Neuronal stem cell (in vitro differentiated cells): ENCODE measurements around the gene RNF4.

Experiments used
- DNase-seq: peaks from one replicate; pipeline ENCODE4 v3.0.0-alpha.2; 2013; ENCODE audit warnings: low spot score
- H2AFZ ChIP-seq: one replicate; pipeline ENCODE4 v1.6.1; 2013; ENCODE audit warnings: mild to moderate bottlenecking, low read length, inconsistent platforms
- H2AK5ac ChIP-seq: 2 replicates; pipeline ENCODE4 v1.6.1; 2013; ENCODE audit warnings: low read depth, mild to moderate bottlenecking, inconsistent platforms, low read length, moderate library complexity, mixed read lengths
- H2BK120ac ChIP-seq: 2 replicates; pipeline ENCODE4 v1.6.1; 2013; ENCODE audit warnings: low read depth, mild to moderate bottlenecking, inconsistent platforms, low read length, moderate library complexity, mixed read lengths
- H2BK12ac ChIP-seq: one replicate; pipeline ENCODE4 v1.6.1; 2013; ENCODE audit warnings: low read length, inconsistent platforms
- H2BK15ac ChIP-seq: 2 replicates; pipeline ENCODE4 v1.6.1; 2013; ENCODE audit warnings: mild to moderate bottlenecking, low read length, inconsistent platforms, mixed read lengths
- H2BK5ac ChIP-seq: one replicate; pipeline ENCODE4 v1.6.1; 2013; ENCODE audit warnings: inconsistent platforms, mild to moderate bottlenecking, low read length, moderate library complexity
- H3K14ac ChIP-seq: one replicate; pipeline ENCODE4 v1.6.1; 2013; ENCODE audit warnings: low read length, inconsistent platforms
- H3K18ac ChIP-seq: 2 replicates; pipeline ENCODE4 v1.6.1; 2013; ENCODE audit warnings: low read length, inconsistent platforms
- H3K23ac ChIP-seq: 2 replicates; pipeline ENCODE4 v1.6.1; 2013; ENCODE audit warnings: low read depth, mild to moderate bottlenecking, mixed read lengths, low read length, inconsistent platforms; ENCODE audit not compliant: poor library complexity
- H3K27ac ChIP-seq: replicated peaks from 3 replicates; pipeline ENCODE4 v1.5.1; 2013; ENCODE audit warnings: low read length, inconsistent platforms
- H3K27me3 ChIP-seq, 3 experiments: 2 replicates each; pipeline ENCODE4 v1.6.1; 2013; ENCODE audit warnings: low read length in 3 of 3, mild to moderate bottlenecking in 2 of 3, inconsistent platforms in 1 of 3, low read depth in 1 of 3, mixed read lengths in 1 of 3, moderate library complexity in 1 of 3; ENCODE audit not compliant: control insufficient read depth in 3 of 3, insufficient read depth in 3 of 3
- H3K36me3 ChIP-seq, 2 donors: replicated peaks in 1 of 2; 2 replicates each; pipeline ENCODE4 v1.6.1; 2013; ENCODE audit warnings: low read length in 2 of 2; ENCODE audit not compliant: control insufficient read depth in 2 of 2, insufficient read depth in 2 of 2
- H3K4ac ChIP-seq: 2 replicates; pipeline ENCODE4 v1.6.1; 2013; ENCODE audit warnings: inconsistent platforms, mild to moderate bottlenecking, low read length, moderate library complexity
- H3K4me1 ChIP-seq, 2 donors: 1 replicate in 1 of 2; 2 replicates in 1 of 2; pipeline ENCODE4 v1.6.1; 2013; ENCODE audit warnings: low read length in 2 of 2, low read depth in 1 of 2; ENCODE audit not compliant: control insufficient read depth in 2 of 2, insufficient read depth in 1 of 2
- H3K4me2 ChIP-seq: one replicate; pipeline ENCODE4 v1.6.1; 2013; ENCODE audit warnings: mild to moderate bottlenecking, low read length, inconsistent platforms; ENCODE audit not compliant: insufficient read depth, poor library complexity, severe bottlenecking
- H3K4me3 ChIP-seq, 2 donors: 2 replicates each; pipeline ENCODE4 v1.5.1; 2013; ENCODE audit warnings: low read length in 2 of 2, mild to moderate bottlenecking in 2 of 2, inconsistent platforms in 1 of 2, moderate library complexity in 1 of 2
- H3K79me1 ChIP-seq: one replicate; pipeline ENCODE4 v1.6.1; 2013; ENCODE audit warnings: low read depth, mild to moderate bottlenecking, inconsistent platforms, low read length, moderate library complexity
- H3K9ac ChIP-seq: one replicate; pipeline ENCODE4 v1.6.1; 2013; ENCODE audit warnings: mild to moderate bottlenecking, low read depth, low read length, inconsistent platforms; ENCODE audit not compliant: poor library complexity
- H3K9me3 ChIP-seq, 2 donors: replicated peaks in 1 of 2; 2 replicates each; pipeline versions ENCODE3 to v1.6.1; 2013; ENCODE audit warnings: low read length in 2 of 2, mild to moderate bottlenecking in 2 of 2, inconsistent platforms in 1 of 2, low read depth in 1 of 2, mixed read lengths in 1 of 2, moderate library complexity in 1 of 2; ENCODE audit not compliant: control insufficient read depth in 2 of 2, insufficient read depth in 1 of 2
- H4K8ac ChIP-seq: one replicate; pipeline ENCODE4 v1.6.1; 2013; ENCODE audit warnings: low read depth, mild to moderate bottlenecking, inconsistent platforms, low read length, moderate library complexity
- H4K91ac ChIP-seq: one replicate; pipeline ENCODE4 v1.6.1; 2013; ENCODE audit warnings: low read length, low read depth, mild to moderate bottlenecking, inconsistent platforms; ENCODE audit not compliant: poor library complexity
- WGBS, 2 donors: extraction: QIAGEN DNeasy Blood & Tissue Kit; methylation state at CpG; one replicate each; pipeline ENCODE4 v1.1.7; 2013; ENCODE audit warnings: missing lambda C conversion rate in 2 of 2, mixed read lengths in 1 of 2; ENCODE audit not compliant: insufficient read length in 2 of 2, insufficient replicate concordance in 1 of 2; ENCODE audit errors: extremely low coverage in 2 of 2; 5-methylcytosine and 5-hydroxymethylcytosine counted together

RNF4 gene

DNA sequence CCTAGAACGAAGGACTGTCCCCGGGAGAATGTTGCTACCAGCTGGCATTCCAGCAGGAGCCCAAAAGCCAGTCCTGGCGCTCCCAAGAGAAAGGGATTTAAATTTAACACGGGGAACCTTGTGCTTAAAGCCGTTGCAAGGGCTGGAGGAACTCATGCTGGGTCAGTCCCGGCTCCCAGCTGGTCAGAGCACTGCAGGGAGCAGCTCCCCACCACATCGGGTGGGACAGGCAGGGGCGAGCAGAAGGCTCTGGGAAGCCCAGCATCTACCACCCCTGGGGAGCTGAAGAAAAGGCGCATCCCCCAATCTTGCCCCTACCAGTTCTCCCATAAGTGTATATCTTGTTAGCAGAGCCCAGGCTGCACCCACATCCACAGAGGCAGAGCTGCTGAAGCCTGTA is 34.5 kb upstream of the RNF4 start:
- no peak overlapping the region for H3K4me3 ChIP-seq
- H3K27ac ChIP-seq = no peak overlapping the region
- H3K14ac ChIP-seq = no peak overlapping the region
- no CpG with 5 or more reads among the region's 9 CpGs for WGBS, 2 donors
- H3K9ac ChIP-seq = no peak overlapping the region
- H3K36me3 ChIP-seq = no peaks in the 10 kb centered on the region
- H3K23ac ChIP-seq = no peak overlapping the region
- H3K79me1 ChIP-seq = no peaks in the 10 kb centered on the region
- no peak overlapping the region for H2BK15ac ChIP-seq
- no peak overlapping the region for H2BK12ac ChIP-seq
- no peak overlapping the region for H2AFZ ChIP-seq
- peak overlapping the region; percentile 86 for H2AK5ac ChIP-seq
- H3K18ac ChIP-seq = peak overlapping the region; percentile 71
- no peak overlapping the region for H3K4me2 ChIP-seq
- H4K91ac ChIP-seq = no peak overlapping the region
- DNase-seq = no peak
- no peak overlapping the region for H2BK120ac ChIP-seq
- H3K9me3 ChIP-seq = peaks cover 0 to 3% of the 10 kb centered on the region in 2 donors
- H4K8ac ChIP-seq = no peak overlapping the region
- no peak overlapping the region for H3K4ac ChIP-seq
- H3K4me1 ChIP-seq = peaks cover 0 to 5% of the 10 kb centered on the region in 2 donors
- peaks cover 0 to 30% (median 0%) of the 10 kb centered on the region in 3 experiments for H3K27me3 ChIP-seq
- no peak overlapping the region for H2BK5ac ChIP-seq

DNA sequence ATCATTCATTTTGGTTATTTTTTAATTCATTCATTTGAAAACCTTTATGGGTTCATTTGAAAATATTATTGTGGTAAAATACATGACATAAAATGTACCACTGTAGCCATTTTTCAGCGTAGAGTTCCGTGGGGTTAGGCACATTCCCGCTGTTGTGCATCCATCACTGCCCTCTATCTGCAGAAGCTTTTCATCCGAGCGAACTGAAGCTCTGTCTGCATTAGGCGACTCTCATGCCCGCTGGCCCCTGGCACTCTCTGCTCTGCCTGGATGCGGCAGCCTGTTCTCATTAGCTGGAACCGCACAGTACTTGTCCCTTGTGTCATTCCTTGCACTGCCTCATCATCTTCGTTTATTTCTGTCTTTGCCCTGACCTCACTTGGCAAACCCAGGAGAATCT is 32.6 kb upstream of the RNF4 start:
- no peak overlapping the region for H4K91ac ChIP-seq
- no CpG with 5 or more reads among the region's 10 CpGs for WGBS, 2 donors
- H3K4ac ChIP-seq = no peak overlapping the region
- peaks cover 0 to 5% of the 10 kb centered on the region in 2 donors for H3K4me1 ChIP-seq
- peak overlapping the region; percentile 87 for H2BK120ac ChIP-seq
- peak overlapping the region; percentile 83 for H2AK5ac ChIP-seq
- H3K79me1 ChIP-seq = peaks cover under 1% of the 10 kb centered on the region
- H3K4me2 ChIP-seq = no peak overlapping the region
- H3K14ac ChIP-seq = peak overlapping the region; percentile 31
- H3K9ac ChIP-seq = no peak overlapping the region
- DNase-seq = no peak
- H3K18ac ChIP-seq = peak overlapping the region; percentile 27
- H2BK15ac ChIP-seq = no peak overlapping the region
- H3K27ac ChIP-seq = no peak overlapping the region
- H3K36me3 ChIP-seq = no peaks in the 10 kb centered on the region
- peaks cover 0 to 3% of the 10 kb centered on the region in 2 donors for H3K9me3 ChIP-seq
- H2BK5ac ChIP-seq = no peak overlapping the region
- no peak overlapping the region for H3K23ac ChIP-seq
- H2BK12ac ChIP-seq = no peak overlapping the region
- no peak overlapping the region for H3K4me3 ChIP-seq
- H3K27me3 ChIP-seq = peaks cover 0 to 30% (median 0%) of the 10 kb centered on the region in 3 experiments
- H4K8ac ChIP-seq = no peak overlapping the region
- no peak overlapping the region for H2AFZ ChIP-seq

DNA sequence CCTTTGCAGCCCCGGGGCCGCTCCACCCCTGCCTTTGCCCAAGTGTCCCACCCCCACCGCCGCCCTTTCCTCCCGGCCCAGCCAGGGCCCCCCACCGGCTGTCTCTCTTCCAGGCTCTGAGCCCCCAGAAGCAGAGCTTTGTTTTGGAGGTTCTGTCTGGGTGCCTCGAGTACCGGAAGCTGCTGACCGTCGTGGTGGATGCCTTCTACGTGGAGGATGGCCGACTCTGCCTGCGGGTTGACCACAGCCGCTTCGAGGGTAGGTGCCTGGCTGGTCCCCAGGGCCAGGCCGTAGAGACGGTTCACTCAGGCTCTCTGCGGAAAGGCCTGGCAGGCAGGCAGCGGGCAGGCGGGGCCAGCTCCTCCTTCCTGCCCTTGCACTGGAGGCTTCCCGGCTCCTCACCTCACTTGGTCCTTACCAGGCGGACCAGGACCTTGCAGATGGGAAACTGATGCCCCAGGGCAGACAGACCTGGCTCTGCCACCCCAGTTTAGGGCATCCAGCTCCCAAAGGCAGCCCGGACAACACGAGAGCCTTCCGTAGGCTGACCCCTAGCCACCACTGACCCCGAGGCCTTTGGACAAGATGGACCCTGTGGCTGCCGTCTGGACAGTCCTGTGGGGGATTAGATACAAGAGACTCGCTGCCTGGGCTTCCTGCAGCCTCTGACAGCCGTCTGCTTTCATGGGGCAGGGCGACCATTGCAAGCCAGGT is 32.0 kb upstream of the RNF4 start:
- no CpG with 5 or more reads among the region's 30 CpGs for WGBS, 2 donors
- H3K79me1 ChIP-seq = peaks cover 2% of the 10 kb centered on the region

GRCh38 chr4:2437475-2438215 is 31.3 kb upstream of the RNF4 start:
- no peak overlapping the region for H2BK120ac ChIP-seq
- no peak overlapping the region for H4K91ac ChIP-seq
- H3K4ac ChIP-seq = no peak overlapping the region
- H2BK12ac ChIP-seq = no peak overlapping the region
- H3K4me2 ChIP-seq = no peak overlapping the region
- H3K14ac ChIP-seq = no peak overlapping the region
- H3K27me3 ChIP-seq = peaks cover 0 to 30% (median 0%) of the 10 kb centered on the region in 3 experiments
- no peak overlapping the region for H3K9ac ChIP-seq
- no peak overlapping the region for H2AK5ac ChIP-seq
- H3K27ac ChIP-seq = no peak overlapping the region
- WGBS, 2 donors = no CpG with 5 or more reads among the region's 25 CpGs
- H3K18ac ChIP-seq = peak overlapping the region; percentile 38
- H3K9me3 ChIP-seq = no peaks in the 10 kb centered on the region
- H3K4me1 ChIP-seq = peaks cover 2 to 5% of the 10 kb centered on the region in 2 donors
- H3K36me3 ChIP-seq = no peaks in the 10 kb centered on the region
- H3K4me3 ChIP-seq = no peak overlapping the region
- peak overlapping the region; percentile 49 for H2BK15ac ChIP-seq
- no peak overlapping the region for H2BK5ac ChIP-seq
- no peak overlapping the region for H4K8ac ChIP-seq
- no peak for DNase-seq
- peak overlapping the region; percentile 73 for H3K23ac ChIP-seq
- H2AFZ ChIP-seq = peak overlapping the region; percentile 43
- H3K79me1 ChIP-seq = peaks cover 2% of the 10 kb centered on the region

More for the DNA sequence above, 32.0 kb upstream of the RNF4 start:
- Histone ChIP-seq H3K4ac (no peak overlapping the region), H3K27ac (no peak overlapping the region), H3K9ac (peak overlapping the region; percentile 21), H3K9me3 (peaks cover 0 to 3% of the 10 kb centered on the region in 2 donors), H2BK120ac (peak overlapping the region; percentile 87), H2BK12ac (peak overlapping the region; percentile 58), H3K18ac (peak overlapping the region; percentile 87), H3K27me3 (peaks cover 0 to 30% (median 0%) of the 10 kb centered on the region in 3 experiments), H3K23ac (peak overlapping the region; percentile 97), H2AFZ (peak overlapping the region; percentile 43), H4K8ac (peak overlapping the region; percentile 17), H3K4me3 (no peak overlapping the region), H3K14ac (peak overlapping the region; percentile 21), H3K4me2 (no peak overlapping the region), H2BK5ac (peak overlapping the region; percentile 24), H2BK15ac (peak overlapping the region; percentile 75), H3K4me1 (peaks cover 1 to 5% of the 10 kb centered on the region in 2 donors), H3K36me3 (no peaks in the 10 kb centered on the region), H4K91ac (no peak overlapping the region), H2AK5ac (peak overlapping the region; percentile 83)
- no peak for DNase-seq
